ENCODE measurements around the gene CIC.

The CIC gene

DNA sequence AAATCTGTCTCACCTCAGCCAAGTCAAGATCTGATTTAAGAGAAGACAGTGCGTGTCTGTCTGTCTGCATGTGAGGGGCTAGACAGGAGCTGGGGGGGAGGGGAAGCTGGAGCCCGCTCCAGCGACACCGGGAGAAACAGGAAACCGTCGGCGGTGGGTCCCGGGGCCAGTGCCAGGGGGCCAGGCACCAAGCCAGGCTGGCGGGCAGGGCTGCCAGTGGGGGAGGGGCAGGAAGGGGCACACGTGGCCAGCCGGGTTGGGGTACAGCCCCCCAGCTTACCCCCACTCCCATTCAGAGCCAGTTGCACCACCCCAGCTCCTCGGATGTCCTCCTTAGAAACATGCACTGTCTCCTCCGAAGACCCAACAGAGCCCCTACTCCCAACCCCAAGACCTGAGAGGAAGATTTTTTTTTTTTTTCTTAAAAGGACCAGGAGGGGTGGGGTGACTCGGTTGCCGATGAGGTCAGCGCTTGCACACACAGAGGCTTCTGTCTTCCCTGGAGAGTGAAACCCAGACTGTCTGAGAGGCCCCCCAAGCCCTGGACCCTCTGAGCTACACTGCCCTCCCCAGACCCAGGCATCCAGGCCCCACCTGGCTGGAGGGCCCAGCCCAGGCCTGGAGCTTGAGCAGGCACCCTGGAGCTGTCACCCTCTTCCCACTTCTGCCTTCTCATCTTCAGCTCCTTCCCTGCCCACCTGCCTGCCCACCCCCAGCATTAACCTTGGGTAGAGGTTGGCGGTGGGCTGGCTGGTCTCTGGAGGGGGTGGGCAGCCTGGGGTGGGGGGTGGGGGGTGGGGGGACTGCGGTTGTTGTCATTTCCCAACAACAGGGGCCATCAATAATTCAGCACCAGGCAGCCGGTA is 18.2 kb upstream of the CIC start:
- Histone ChIP-seq H3K27me3 (no peaks in the 10 kb centered on the region), H3K27ac (peak overlapping the region; percentile 99), H3K9me3 (no peaks in the 10 kb centered on the region), H3K36me3 (peaks cover 0 to 23% (median 21%) of the 10 kb centered on the region in 3 donors), H3K4me3 (peak overlapping the region; percentile 23 to 85), H3K4me1 (peaks cover 0 to 65% (median 49%) of the 10 kb centered on the region in 4 donors)
- peak in 1 of 2 donors; percentile 77 for DNase-seq
- intact Hi-C loops (cut with DNase I; ENCODE audit: low total_unique reads) = no loop called here
- TF ChIP-seq, protein P1, sequence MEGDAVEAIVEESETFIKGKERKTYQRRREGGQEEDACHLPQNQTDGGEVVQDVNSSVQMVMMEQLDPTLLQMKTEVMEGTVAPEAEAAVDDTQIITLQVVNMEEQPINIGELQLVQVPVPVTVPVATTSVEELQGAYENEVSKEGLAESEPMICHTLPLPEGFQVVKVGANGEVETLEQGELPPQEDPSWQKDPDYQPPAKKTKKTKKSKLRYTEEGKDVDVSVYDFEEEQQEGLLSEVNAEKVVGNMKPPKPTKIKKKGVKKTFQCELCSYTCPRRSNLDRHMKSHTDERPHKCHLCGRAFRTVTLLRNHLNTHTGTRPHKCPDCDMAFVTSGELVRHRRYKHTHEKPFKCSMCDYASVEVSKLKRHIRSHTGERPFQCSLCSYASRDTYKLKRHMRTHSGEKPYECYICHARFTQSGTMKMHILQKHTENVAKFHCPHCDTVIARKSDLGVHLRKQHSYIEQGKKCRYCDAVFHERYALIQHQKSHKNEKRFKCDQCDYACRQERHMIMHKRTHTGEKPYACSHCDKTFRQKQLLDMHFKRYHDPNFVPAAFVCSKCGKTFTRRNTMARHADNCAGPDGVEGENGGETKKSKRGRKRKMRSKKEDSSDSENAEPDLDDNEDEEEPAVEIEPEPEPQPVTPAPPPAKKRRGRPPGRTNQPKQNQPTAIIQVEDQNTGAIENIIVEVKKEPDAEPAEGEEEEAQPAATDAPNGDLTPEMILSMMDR (IDR thresholded peaks at IDR 0.05) = no peak

DNA sequence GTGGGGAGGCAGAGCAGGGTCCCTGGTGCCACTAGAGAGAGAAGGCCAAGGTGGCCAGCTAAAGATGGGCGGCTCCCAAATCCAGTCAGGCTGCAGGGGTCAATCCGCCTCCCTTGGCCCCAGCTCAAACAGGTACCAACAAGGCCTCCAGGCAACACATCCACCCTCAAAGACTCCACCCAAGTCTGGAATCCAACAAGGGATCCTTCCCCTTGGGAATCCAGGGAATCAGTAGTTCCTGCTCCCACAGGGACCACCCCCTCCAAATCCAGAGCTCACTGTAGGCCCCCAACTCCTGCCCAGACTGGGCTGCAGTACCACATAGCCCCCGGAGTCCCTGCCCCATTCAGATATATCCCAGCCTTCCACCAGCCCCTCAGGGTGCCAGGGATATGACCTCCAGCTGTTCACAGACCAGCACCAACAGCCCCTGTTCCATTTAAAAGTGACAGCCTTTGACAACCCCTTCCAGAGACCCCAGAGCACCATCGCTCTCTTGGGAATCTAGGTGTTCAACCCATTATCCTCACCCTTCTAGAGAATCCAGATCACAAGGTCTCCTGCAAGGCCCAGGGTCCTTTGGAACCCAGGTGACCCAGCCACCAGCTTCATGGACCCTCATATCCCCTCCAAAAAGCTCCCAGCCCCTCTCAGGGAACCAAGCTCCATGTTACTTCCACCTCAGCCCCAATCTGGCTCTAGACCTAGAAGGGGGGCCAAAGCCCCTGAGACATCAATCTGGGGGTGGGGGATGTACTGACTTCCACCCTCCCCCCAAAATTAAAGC is 17.3 kb upstream of the CIC start:
- peak overlapping the region; percentile 85 to 97 for H3K4me3 ChIP-seq
- intact Hi-C loops (cut with DNase I; ENCODE audit: low total_unique reads) = no loop called here
- TF ChIP-seq, protein P1 (IDR thresholded peaks at IDR 0.05) = no peak
- peak overlapping the region; percentile 99 for H3K27ac ChIP-seq
- no peaks in the 10 kb centered on the region for H3K9me3 ChIP-seq
- H3K27me3 ChIP-seq = no peaks in the 10 kb centered on the region
- H3K36me3 ChIP-seq = peaks cover 0 to 23% (median 21%) of the 10 kb centered on the region in 3 donors
- no peak for DNase-seq
- peaks cover 0 to 64% (median 46%) of the 10 kb centered on the region in 4 donors for H3K4me1 ChIP-seq

DNA sequence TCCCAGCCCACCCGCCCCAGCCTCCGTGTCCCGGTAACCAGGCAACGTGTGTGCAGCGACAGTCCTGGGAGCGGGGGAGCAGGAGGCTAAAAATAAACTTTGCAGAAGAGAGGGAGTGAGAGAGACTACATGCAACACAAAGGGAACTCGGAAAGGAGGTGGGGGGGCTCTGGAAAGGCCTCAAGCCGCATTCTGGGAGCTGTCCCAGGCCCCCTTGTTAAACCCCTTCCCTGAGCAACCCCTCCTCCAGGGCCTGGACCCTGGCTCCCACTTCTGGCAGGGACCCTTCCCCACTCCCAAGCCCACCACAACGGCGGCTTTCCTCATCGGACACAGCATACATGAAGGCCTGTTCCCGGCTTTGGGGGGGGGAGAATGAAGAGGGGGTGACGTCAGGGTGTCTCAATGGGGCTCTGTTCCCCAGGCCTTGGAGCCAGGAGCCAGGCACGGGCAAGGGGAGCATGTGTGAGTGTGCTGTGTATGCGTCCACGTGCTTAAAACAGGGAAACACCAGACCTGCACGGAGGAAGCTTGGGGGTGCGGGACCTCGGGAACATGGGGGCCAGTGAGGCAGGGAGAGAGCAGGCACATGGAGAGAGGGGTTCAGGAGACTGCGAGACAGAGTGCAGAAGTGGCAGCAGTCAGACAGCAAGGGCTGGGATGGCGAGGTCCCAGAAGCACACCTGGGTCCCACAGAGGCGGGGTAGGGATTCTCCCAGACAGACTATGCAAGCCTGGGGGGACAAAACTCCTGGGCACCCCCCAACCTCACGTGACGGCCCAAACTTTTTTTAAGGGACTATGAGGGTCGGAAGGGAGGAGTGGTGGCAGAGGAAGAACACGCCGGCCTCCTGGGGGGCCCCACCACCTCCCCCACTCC is 16.4 kb upstream of the CIC start:
- H3K4me1 ChIP-seq = peaks cover 0 to 60% (median 46%) of the 10 kb centered on the region in 4 donors
- H3K4me3 ChIP-seq = peak overlapping the region; percentile 85 to 97
- DNase-seq = peak; percentile 70 to 86
- H3K27ac ChIP-seq = peak overlapping the region; percentile 99
- TF ChIP-seq, protein P1 (IDR thresholded peaks at IDR 0.05) = no peak
- peaks cover 0 to 23% (median 21%) of the 10 kb centered on the region in 3 donors for H3K36me3 ChIP-seq
- no peaks in the 10 kb centered on the region for H3K9me3 ChIP-seq
- H3K27me3 ChIP-seq = no peaks in the 10 kb centered on the region
- intact Hi-C loops (cut with DNase I; ENCODE audit: low total_unique reads) = no loop called here

DNA sequence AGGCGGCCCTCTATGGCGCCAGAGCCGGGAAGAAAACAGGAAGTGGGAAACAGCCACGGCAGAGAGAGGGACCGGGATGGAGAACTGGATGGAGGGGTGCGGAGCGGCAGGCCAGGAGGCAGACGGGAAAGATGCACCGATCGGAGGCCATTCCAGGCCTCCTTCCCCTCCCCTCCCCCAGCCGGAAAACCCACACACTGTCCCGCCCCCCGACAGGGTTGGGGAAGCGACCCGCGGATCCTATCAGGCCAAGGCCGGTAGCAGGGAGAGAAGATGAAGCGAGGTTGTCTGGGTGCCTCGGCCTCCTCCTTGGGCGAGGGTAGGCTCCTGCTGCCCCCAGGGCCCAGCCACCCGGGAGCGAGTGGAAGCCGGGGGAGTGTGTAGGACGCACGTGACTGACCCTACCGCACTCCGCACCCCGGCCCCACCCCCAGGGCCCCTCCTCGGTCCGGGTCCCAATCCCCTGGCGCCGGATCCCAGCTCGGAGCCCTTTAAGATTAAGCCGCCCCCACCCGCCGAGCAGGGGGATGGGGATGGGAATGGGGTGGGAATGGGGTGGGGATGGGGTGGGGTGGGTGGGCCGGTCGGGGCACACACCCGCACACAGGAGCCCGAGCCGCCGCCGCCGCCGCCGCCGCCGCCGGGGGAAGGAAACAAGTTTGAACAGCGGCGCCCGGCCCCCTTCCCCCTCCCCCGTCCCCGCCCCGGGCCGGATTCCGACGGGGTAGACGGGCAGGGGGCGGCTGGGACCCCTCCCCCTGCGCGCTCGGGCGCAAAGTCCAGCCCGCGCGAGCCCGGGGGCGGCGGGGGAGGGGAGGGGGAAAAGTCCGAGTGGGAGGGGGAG is 15.6 kb upstream of the CIC start:
- Histone ChIP-seq H3K9me3 (no peaks in the 10 kb centered on the region), H3K4me1 (peaks cover 0 to 58% (median 45%) of the 10 kb centered on the region in 4 donors), H3K27ac (peak overlapping the region; percentile 99), H3K4me3 (peak overlapping the region; percentile 85 to 97), H3K36me3 (peaks cover 0 to 20% (median 17%) of the 10 kb centered on the region in 3 donors), H3K27me3 (no peaks in the 10 kb centered on the region)
- TF ChIP-seq, protein P1 (IDR thresholded peaks at IDR 0.05) = no peak
- peak; percentile 65 to 86 for DNase-seq
- intact Hi-C loops (cut with DNase I; ENCODE audit: low total_unique reads) = loop anchor here (1.0 kb wide), 1 partner anchor 15 kb away; no protein-coding TSS in a partner anchor

All from tibial artery (tissue), 4 donors.